Fibroblast of skin of back (primary cell): ENCODE data around the gene PPP1CA.

Experiments used
- DNase-seq: peaks from one replicate; pipeline ENCODE4 v3.0.0-alpha.2; 2013

PPP1CA gene

DNA sequence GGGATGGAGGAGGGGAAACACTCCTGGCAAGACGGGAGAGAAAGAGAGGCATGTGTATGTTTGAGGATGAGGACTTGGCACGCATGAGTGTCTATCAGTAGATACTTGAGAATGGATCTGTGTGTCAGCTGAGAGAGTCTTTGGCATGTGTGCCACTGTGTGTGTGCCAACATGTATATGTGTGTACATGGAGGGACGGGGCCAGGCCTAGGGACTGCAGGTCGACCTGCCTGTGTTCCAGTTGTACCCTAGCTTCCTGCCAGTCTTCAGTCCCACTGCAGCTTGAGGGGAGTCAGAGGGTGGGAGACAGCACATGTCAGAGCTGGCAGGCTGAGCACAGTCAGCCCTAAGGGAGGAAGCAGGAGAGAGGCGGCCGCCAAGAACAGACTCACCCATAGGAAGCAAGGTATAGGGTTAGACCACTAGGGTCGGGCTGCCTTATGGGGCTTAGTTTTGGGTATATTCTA is 33.9 kb downstream of the PPP1CA start:
- DNase-seq: no peak

GRCh38 chr11:67366961-67367760 is 34.5 kb downstream of the PPP1CA start:
- no peak for DNase-seq

DNA sequence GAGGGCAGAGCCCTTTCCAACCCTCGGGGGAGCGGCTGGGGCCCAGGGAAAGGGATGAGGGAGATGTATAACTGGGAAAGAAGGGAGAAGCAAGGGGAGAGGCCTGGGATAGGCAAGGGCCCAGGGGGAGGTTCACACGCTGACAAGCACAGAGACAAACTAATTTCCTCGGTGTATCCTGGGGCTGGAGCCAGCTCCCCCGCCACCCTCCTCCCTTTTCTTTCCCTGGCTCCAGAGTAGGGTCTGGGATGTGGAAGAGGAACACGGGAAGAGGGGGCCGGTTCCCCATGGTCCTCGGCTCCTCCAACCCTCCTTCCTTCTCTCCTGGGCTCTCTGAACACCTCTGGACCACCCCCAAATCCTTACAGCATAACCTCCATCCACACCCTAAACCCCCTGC is 35.1 kb downstream of the PPP1CA start:
- DNase-seq: no peak

DNA sequence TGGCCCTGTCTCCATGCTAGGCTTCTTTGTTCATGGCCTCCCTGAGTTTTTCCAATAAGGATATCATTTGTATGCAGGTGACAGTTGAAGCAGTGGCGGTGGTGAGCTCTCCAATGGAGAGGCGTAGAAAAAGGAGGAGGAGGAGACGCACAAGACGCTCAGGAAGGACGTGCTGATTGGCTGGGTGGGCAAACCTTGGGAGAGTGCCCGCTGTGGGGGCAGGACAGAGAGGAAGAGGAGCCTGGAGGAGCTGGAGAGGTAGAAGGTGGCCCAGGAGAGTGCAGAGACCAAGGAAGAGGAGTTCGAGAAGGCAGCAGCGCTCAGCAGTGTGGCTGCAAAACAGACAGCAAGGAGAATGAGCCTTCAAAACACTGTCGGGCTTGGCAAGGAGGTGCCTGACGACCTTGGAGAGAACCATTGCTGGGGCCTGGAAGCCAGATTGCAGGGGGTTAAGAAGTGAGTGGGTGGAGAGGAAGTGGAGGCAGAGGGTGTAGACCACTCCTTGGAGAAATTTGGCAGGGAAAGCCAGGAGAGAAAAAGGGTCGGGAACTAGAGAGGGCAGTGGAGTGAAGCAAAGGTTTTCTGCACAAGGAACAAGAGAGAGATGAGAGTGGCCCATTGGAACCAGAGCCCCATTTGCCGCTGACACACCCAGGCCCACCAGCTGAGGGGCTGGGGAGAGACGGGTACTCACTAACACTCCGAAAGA is 35.8 kb downstream of the PPP1CA start:
- no peak for DNase-seq

GRCh38 chr11:67364783-67365722 is 36.6 kb downstream of the PPP1CA start:
- DNase-seq: no peak

DNA sequence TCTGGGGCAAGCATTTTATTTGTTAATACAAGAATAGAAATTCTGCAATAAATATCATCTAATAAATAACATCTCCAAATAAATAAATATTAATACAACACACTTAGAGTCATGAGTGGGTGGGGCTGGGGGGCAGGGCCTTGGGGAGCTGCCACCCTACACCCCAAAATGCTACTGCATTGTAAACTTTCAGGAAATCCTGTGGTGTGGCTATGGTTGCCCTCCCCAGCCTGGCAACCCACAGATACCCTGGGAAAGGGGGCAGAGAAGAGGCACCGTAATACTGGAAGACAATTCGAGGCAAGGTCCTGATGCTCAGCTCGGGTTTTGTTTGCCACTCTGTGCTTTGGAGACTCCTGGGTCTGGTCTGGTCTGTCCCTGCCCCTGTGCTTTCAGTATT is 37.5 kb downstream of the PPP1CA start:
- no peak for DNase-seq

- DNase-seq: peak; percentile 40
These were observed 43.6 kb downstream of the PPP1CA start for GRCh38 chr11:67357831-67358670.

DNA sequence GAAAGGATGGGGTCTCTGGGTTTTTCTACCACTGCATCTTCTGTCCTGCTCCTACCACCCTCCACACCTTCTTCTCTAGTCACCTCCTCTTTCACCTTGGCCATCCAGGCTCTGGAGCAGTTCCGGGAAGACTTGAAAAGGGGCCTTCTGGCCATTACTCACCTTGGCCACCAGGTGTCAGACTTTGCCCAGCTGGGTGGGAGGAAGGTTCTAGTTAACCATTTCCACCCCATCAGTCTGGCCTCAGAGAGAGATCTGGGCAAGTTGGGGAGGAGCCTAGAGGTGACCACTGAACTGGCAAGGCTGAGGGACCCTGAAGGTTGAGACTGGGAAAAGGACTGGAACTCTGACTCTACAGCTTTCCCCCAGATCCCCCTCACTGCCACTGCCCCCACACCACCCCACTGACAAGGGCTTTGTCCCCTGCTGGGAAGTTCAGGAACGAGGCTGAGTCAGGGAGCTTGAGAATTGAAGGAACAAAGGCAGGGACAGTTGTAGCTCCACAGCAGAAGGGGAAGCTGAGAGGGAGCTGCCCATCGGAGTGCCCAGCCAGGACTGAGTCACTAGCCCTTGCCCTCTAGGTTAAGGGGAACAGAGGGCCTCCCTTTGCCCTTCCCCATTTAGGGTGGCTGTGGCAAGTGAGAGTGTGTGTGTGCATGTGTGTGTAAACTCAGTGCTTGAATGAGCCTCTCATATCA is 44.6 kb downstream of the PPP1CA start:
- DNase-seq: peak; percentile 82

DNA sequence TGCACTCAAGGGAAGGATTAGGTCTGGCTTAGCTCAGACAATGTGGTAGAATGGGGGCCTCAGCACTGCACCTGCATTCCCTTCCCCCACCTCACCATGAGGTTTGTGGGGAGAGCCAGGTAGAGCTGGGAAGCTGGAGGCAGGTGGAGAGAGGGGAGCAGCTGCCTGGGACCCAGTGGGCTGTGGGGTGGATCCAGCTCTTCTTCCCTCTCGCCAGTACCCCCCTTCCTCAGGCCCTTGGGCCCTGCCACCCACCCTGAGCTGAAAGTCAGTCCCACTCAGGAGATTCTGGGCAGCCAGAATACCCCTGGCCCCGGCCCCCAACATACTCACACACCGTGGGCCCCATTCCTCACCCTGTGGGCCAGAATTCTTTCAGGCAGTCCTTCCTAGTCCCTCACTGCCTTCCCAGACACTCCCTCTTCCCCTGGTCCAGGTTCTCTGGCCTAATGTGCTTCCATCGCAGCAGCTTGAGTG is 45.2 kb downstream of the PPP1CA start:
- DNase-seq: no peak

GRCh38 chr11:67355794-67356386 is 45.8 kb downstream of the PPP1CA start:
- no peak for DNase-seq

- DNase-seq: no peak
These were observed 46.5 kb downstream of the PPP1CA start for GRCh38 chr11:67355023-67355793.

GRCh38 chr11:67354075-67355022 is 47.3 kb downstream of the PPP1CA start:
- DNase-seq: peak; percentile 97

- DNase-seq: peak; percentile 98
These were observed 48.2 kb downstream of the PPP1CA start, which contains the start of gene POLD4 for GRCh38 chr11:67353317-67354074. TSS of gene POLD4 (minus strand) at chr11:67353546. CDS start at chr11:67353399, 147 bp downstream.

- DNase-seq: peak; percentile 46
These were observed 48.9 kb downstream of the PPP1CA start for GRCh38 chr11:67352546-67353316.

DNA sequence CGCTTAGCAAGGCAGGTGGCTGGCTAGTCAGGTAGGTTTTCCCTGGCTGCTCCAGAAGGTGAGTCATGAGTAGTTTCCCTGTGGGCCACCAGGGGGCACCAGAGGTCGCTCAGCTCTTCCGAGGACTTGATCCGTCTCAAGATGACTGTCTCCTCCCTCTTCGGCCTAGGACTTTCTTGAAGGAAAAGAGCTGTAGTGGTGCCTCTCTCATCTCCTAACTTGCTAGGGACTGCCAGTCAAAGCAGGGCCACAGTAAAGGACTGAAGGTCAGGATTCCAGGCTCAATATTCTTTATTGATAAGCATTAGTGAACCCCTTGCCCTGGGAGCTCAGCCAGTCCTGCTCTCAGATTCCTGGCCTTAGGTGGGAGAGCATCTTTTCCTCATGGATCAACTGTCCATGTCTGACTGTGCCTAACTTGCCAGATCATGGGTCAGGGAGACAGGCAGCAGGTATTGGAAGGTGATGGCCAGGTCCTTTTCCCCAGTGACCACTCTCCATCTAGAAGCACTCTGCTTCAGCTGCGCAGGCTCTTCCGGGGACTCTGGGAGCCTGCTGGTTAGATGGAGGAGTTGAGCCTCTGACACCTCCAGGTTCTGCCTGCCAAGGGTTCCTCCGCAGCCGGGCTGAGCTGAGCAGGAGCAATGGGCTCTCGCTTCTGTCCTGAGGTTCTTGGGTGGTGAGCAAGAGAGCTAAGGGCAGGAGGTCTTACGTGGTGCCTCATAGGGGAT is 50.2 kb downstream of the PPP1CA start:
- DNase-seq: peak; percentile 76

DNA sequence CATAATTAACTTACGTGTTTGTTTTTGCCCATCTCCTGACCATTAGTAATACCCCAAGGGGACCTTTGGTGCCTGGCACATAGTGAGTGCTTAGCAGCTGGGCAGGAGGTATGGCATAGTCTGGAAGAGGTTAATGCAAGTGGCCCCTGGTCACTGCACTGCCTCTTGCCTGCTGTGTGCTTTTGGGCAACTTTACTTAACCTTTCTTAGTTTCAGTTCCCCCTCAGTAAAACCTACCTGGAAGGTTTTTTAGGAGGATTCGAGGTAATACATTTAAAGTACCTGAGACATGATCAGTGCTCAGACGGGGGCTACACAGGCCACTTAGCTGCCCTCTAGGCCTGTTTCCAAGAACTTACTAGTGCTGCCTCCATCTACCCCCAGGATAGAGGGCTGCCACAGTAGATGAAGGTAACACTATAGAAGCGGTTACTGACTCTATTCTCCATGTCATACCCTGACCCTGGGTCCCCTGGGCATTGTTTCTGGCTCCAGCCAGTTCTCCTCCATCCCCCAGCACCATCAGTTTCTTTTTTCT is 51.7 kb downstream of the PPP1CA start:
- no peak for DNase-seq
